GM23248 (cell line): ENCODE measurements around the gene PLEK2. TPM values are rescaled to one million over a fixed set of nuclear protein-coding genes. Genes with fewer than 3 reads are reported as not detected.

Source experiments
- DNase-seq: peaks from one replicate; pipeline ENCODE4 v3.0.0-alpha.2; 2015
- H2AFZ ChIP-seq: fragments of 200-600 bp; sonication (generic); 2 replicates; pipeline ENCODE4 v1.6.1; 2016; ENCODE audit warnings: antibody characterized with exemption
- H3F3A ChIP-seq: fragments of 200-600 bp; sonication (generic); 2 replicates; pipeline ENCODE4 v1.6.1; 2016; ENCODE audit warnings: mild to moderate bottlenecking, antibody characterized with exemption, mixed run types; ENCODE audit not compliant: insufficient read depth
- H3K27ac ChIP-seq: fragments of 200-600 bp; sonication (generic); 2 replicates; pipeline ENCODE4 v1.5.1; 2016; ENCODE audit warnings: mild to moderate bottlenecking
- H3K27me3 ChIP-seq: fragments of 200-600 bp; sonication (generic); replicated peaks from 2 replicates; pipeline ENCODE4 v1.6.1; 2016; ENCODE audit warnings: mild to moderate bottlenecking; ENCODE audit not compliant: insufficient read depth
- H3K36me3 ChIP-seq: fragments of 200-600 bp; sonication (generic); 2 replicates; pipeline ENCODE4 v1.6.1; 2016; ENCODE audit warnings: low read depth, mild to moderate bottlenecking
- H3K4me1 ChIP-seq: fragments of 200-600 bp; sonication (generic); 2 replicates; pipeline ENCODE4 v1.6.1; 2016; ENCODE audit warnings: mild to moderate bottlenecking; ENCODE audit not compliant: insufficient read depth
- H3K4me2 ChIP-seq: fragments of 200-600 bp; sonication (generic); one replicate; pipeline ENCODE4 v1.6.1; 2016; ENCODE audit warnings: mild to moderate bottlenecking; ENCODE audit not compliant: unreplicated experiment
- H3K4me3 ChIP-seq: fragments of 200-600 bp; sonication (generic); 2 replicates; pipeline ENCODE4 v1.5.1; 2016; ENCODE audit warnings: mild to moderate bottlenecking
- H3K79me2 ChIP-seq: fragments of 200-600 bp; sonication (generic); 2 replicates; pipeline ENCODE4 v1.6.1; 2016; ENCODE audit warnings: mild to moderate bottlenecking; ENCODE audit not compliant: insufficient read depth
- H3K9ac ChIP-seq: fragments of 200-600 bp; sonication (generic); 2 replicates; pipeline ENCODE4 v1.6.1; 2016; ENCODE audit warnings: mild to moderate bottlenecking
- H3K9me2 ChIP-seq: fragments of 200-600 bp; sonication (generic); 2 replicates; pipeline ENCODE4 v1.6.1; 2016; ENCODE audit warnings: mixed run types, mild to moderate bottlenecking, moderate library complexity; ENCODE audit not compliant: insufficient read depth
- H3K9me3 ChIP-seq: fragments of 200-600 bp; sonication (generic); one replicate; pipeline ENCODE4 v1.6.1; 2017; ENCODE audit warnings: low read depth
- H4K20me1 ChIP-seq: fragments of 200-600 bp; sonication (generic); 2 replicates; pipeline ENCODE4 v1.6.0; 2016; ENCODE audit not compliant: insufficient read depth
- EZH2 ChIP-seq: fragments of 200-600 bp; sonication (generic); IDR thresholded peaks from 2 replicates; pipeline ENCODE4 v1.6.1; 2018; ENCODE audit warnings: antibody characterized with exemption, mild to moderate bottlenecking; ENCODE audit not compliant: insufficient read depth, poor library complexity, severe bottlenecking
- EZH2phosphoT487 ChIP-seq: fragments of 200-600 bp; sonication (generic); IDR thresholded peaks from 2 replicates; pipeline ENCODE4 v1.6.1; 2018; ENCODE audit warnings: antibody characterized with exemption, moderate library complexity, mild to moderate bottlenecking, low read depth; ENCODE audit not compliant: insufficient read depth
- WGBS, 2 experiments: methylation state at CpG; one replicate each; pipeline ENCODE4 v1.1.6; 2015 to 2017; ENCODE audit warnings: low lambda C conversion rate in 2 of 2, low coverage in 1 of 2; ENCODE audit errors: missing lambda C conversion rate in 2 of 2; 5-methylcytosine and 5-hydroxymethylcytosine counted together
- in situ Hi-C: fragments of 300-500 bp; cut with MboI; formaldehyde crosslinking; loops from 2 replicates; pipeline ENCODE4 v1.15.0; 2020
- polyA plus RNA-seq: library from polyadenylated mRNA; unstranded; fragments of >200 nt; fragmentation: Nextera tagmentation; extraction: Ambion mirVana; gene quantifications from 2 replicates; pipeline ENCODE4 v1.2.1, GENCODE V29; 2016
- total RNA-seq: library from RNA; depleted of rRNA; stranded (reverse); fragments of >200 nt; shearing (Covaris generic); gene quantifications from 2 replicates; pipeline ENCODE4 v1.2.3, GENCODE V29; 2014

Gene PLEK2
- total and polyA plus RNA-seq, 2 experiments from 2014 or later, result 10.8 to 11.4 TPM

DNA sequence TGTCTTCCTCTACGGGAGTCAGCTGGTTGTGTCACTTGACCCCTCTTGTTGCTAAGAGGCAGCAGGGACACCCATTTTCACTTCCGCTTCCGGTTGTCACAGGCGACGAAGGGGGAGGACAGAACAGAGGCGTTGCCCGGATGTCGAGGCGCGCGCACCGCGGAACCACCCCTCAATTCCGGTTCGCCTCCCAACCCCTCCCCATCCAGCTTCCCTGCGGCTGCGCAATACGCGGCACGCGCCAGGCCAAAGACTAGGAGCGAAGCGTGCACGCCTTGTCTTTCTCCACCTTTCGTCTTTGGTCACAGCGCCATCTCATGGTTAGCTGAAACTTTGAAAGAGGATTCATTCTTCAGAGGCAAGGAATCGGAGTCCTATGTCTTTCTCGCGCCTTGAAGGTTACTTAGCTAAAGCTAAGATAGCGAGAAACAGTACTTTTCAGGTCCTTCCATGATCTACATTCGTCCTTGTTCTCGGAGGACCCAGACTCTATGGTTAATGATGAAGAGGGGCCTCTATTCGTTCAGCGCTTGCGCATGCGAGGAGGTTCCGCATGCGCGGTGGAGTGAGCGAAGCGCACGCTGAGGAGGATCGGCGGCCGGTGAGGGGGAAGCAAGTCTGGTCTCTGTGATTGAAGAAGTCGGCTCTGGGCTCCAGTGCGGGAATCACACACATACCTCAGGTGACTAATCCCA, 52.0 kb downstream of the PLEK2 start, which contains the start of the genes ATP6V1D and EIF2S1:
Gene ATP6V1D, minus strand, starts transcription at position 30 of the 695 bp plus-strand sequence. CDS start 106 bp downstream, outside the sequence.
Gene EIF2S1, plus strand, starts transcription at position 554 of the 695 bp plus-strand sequence. CDS start 4,440 bp downstream, outside the sequence.
- H3K9ac ChIP-seq, result peak within 1 kb of the TSS; percentile 98
- 0 to 1% methylated on average over 47 of the region's 47 CpGs for WGBS, 2 experiments

DNA sequence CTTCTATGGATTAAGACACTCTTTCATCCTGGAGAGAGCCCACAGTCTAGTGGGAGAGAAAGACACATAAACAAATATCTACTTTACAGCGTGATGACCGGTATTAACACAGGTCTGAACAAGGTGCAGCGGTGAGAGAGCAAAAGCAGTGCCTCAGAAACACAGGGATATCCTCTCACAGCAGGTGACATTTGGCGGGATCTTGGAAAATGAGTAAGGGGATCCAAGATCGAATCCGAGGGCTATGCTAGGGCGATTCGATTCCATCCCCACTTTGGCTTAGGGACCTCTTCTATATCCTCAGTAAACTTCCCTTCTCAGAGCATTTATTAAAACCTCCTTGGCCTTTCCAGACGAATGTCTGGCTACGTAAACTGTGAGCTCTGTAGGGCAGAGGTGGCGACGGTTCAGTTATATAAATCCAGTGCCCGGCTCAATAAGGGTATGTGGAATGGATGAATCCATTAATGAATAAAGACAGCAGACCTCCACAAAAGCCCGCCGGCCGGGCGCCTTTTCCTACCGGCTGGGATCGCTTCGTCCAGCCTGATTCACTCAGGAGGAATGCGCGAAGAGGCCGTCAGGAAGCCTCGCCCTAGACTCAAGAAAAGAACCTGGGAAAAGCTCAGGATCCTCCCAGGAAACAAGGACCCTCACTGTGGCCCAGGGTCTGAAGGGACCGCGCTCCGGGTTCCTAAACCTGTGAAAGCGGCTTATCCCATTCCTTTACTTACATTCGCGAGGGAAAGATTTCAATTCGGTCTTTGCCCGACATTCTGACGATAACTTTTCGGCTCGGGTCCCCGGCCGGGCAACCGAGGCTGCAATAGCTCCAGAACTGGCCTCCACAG, 52.8 kb downstream of the PLEK2 start:
- no peaks in the 10 kb centered on the region for H3K9me2 ChIP-seq
- peaks cover 25% of the 10 kb centered on the region for H3F3A ChIP-seq
- peak overlapping the region; percentile 94 for H3K4me2 ChIP-seq
- H3K9ac ChIP-seq, result peak overlapping the region; percentile 98
- peak; percentile 88 for DNase-seq
- H3K27me3 ChIP-seq, result no peaks in the 10 kb centered on the region
- TF ChIP-seq EZH2phosphoT487 (no peak), EZH2 (no peak)
- in situ Hi-C loops, result no loop called here
- H3K36me3 ChIP-seq, result 0 out of 2 replicates have a peak, but pooled peaks cover under 1% of the 10 kb centered on the region
- peak overlapping the region; percentile 77 for H2AFZ ChIP-seq
- peak overlapping the region; percentile 99 for H3K27ac ChIP-seq
- WGBS, 2 experiments, result 0 to 1% methylated on average over 37 to 38 of the region's 38 CpGs
- H3K4me3 ChIP-seq, result peak overlapping the region; percentile 93
- peaks cover 93% of the 10 kb centered on the region for H3K79me2 ChIP-seq
- H3K4me1 ChIP-seq, result peaks cover 53% of the 10 kb centered on the region
- peaks cover 12% of the 10 kb centered on the region; the same call in 1 of the 2 replicates for H4K20me1 ChIP-seq
- H3K9me3 ChIP-seq, result no peaks in the 10 kb centered on the region

More for the DNA sequence above, 52.0 kb downstream of the PLEK2 start, which contains the start of the genes ATP6V1D and EIF2S1:
- Histone ChIP-seq H3K4me3 (peak within 1 kb of the TSS; percentile 93), H3K4me1 (peaks cover 53% of the 10 kb centered on the region), H3K9me3 (no peaks in the 10 kb centered on the region), H3K9me2 (no peaks in the 10 kb centered on the region), H3K36me3 (peaks cover 8% of the 10 kb centered on the region), H3K27me3 (no peaks in the 10 kb centered on the region), H3K27ac (peak within 1 kb of the TSS; percentile 99), H3K79me2 (peaks cover 93% of the 10 kb centered on the region), H4K20me1 (peaks cover 12% of the 10 kb centered on the region; the same call in 1 of the 2 replicates), H2AFZ (peak within 1 kb of the TSS; percentile 95), H3K4me2 (peak within 1 kb of the TSS; percentile 94), H3F3A (peaks cover 25% of the 10 kb centered on the region)
- TF ChIP-seq EZH2 (no peak), EZH2phosphoT487 (no peak)
- DNase-seq, result peak; percentile 99
- in situ Hi-C loops, result no loop called here

GRCh38 chr14:67357969-67358354, 54.0 kb downstream of the PLEK2 start:
- Histone ChIP-seq H3K27ac (peak overlapping the region; percentile 99), H3K36me3 (peaks cover 3% of the 10 kb centered on the region; the same call in 1 of the 2 replicates), H4K20me1 (peaks cover 12% of the 10 kb centered on the region; the same call in 1 of the 2 replicates), H3K27me3 (no peaks in the 10 kb centered on the region), H3F3A (peaks cover 25% of the 10 kb centered on the region), H3K4me1 (peaks cover 44% of the 10 kb centered on the region), H3K9me2 (no peaks in the 10 kb centered on the region), H3K4me2 (peak overlapping the region; percentile 94), H2AFZ (no peak overlapping the region), H3K79me2 (peaks cover 93% of the 10 kb centered on the region), H3K4me3 (peak overlapping the region; percentile 93), H3K9ac (peak overlapping the region; percentile 98), H3K9me3 (no peaks in the 10 kb centered on the region)
- 19% methylated on average over 9 of the region's 9 CpGs for WGBS, 2 experiments
- in situ Hi-C loops, result no loop called here
- peak; percentile 74 for DNase-seq
- TF ChIP-seq EZH2, result no peak
- no peak for TF ChIP-seq EZH2phosphoT487
